GM12873 (cell line): Measurements from ENCODE around the gene CCDC148.

Experiments
- TF ChIP-seq, protein P1 (sequence below): IDR thresholded peaks from 2 replicates; pipeline ENCODE4 v1.5.1; 2012; ENCODE audit warnings: low read depth, mild to moderate bottlenecking, moderate library complexity, low read length, control low read depth; ENCODE audit not compliant: insufficient read depth; ENCODE audit errors: missing control alignments

Gene CCDC148

DNA sequence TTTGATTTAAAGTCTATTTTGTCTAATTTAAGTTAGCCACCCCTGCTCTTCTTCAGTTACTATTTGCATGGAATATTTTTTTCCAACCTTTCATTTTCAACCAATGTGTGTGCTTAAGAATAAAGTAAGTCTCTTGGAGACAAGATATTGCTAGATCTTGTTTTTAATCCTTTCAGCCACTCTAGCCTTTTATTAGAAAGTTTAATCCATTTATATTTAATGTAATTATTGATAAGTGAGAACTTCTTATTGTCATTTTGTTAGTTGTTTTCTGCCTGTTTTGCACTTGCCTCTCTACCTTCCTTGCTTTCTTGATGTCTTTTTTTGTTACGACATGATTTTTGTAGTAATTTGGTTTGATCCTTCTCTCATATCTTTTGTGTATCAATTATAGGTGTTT, 46.4 kb downstream of the CCDC148 start:
- TF ChIP-seq, protein P1, sequence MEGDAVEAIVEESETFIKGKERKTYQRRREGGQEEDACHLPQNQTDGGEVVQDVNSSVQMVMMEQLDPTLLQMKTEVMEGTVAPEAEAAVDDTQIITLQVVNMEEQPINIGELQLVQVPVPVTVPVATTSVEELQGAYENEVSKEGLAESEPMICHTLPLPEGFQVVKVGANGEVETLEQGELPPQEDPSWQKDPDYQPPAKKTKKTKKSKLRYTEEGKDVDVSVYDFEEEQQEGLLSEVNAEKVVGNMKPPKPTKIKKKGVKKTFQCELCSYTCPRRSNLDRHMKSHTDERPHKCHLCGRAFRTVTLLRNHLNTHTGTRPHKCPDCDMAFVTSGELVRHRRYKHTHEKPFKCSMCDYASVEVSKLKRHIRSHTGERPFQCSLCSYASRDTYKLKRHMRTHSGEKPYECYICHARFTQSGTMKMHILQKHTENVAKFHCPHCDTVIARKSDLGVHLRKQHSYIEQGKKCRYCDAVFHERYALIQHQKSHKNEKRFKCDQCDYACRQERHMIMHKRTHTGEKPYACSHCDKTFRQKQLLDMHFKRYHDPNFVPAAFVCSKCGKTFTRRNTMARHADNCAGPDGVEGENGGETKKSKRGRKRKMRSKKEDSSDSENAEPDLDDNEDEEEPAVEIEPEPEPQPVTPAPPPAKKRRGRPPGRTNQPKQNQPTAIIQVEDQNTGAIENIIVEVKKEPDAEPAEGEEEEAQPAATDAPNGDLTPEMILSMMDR = no peak

DNA sequence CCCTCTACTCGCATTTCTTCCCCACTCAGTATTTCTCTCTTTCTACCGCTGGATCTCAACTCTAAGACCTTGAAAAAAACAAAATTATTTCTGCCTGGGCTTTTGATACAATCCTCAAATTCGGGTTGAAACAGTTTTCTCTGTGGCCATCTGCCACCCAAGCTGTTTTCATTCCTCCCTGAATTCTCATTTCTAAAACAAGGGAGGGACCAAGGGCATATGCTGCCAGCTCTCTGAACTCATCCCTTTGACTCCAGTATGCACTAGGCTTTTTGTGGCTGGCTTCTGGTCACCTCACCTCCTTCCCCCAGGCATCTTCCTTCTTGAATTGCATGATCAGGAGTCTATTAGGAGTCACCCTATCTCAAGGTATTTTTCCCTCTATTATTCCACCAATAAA, 49.5 kb downstream of the CCDC148 start:
- TF ChIP-seq, protein P1 = no peak

DNA sequence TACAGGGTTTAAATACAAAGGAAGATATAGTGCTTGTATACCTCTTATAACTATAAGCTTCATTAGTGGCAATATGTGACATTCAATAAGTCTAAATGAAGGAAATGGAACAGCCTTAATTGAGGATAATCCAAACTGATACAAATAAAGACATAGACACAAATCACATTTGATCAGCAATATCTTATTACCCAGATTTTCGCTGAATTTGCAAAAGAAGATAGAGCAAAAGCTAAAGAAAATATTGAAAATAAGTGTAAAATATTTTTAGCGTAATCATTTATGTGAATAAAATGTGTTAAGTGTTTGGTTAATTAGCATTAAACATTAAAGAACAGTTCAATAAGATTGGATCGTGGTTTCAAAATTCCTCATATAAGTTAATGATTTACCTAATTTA, 51.2 kb downstream of the CCDC148 start:
- TF ChIP-seq, protein P1 = no peak

DNA sequence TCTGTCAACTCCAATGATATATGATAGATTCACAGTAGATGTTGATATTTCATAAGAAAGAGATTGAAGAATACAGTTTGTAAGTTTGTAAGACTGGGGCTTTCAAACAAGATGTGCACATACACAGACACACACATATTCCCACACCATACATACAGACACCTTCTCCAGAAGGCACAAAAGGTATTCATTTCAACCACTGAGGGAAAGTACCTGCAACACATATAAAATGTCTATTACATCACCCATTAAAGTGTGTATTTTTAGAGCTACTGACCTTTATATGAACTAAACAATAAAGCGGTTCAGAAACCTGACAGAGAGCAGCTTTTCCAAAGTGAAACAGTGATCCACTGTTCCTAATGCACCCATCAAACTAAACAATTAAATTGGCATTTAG, 53.3 kb downstream of the CCDC148 start:
- TF ChIP-seq, protein P1 = no peak

DNA sequence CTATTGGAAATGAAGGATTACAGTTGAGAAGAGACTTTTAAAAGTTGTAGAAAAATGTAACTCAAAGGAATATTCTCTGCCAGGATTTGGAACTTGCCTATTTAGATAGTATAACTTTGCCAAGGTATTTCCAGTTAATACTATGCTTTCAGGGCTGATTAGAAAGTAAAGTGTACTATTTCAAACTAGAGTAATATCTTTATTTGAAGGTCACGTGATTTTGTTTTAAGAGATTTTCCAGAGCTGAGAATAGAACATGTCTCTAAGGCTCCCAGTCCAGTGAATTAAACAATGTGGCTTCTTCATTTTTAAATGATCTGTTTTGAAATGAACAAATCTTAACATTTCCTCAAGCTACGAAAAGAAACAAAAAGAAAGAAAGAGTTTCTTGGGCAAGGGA, 53.9 kb downstream of the CCDC148 start:
- TF ChIP-seq, protein P1 = no peak

DNA sequence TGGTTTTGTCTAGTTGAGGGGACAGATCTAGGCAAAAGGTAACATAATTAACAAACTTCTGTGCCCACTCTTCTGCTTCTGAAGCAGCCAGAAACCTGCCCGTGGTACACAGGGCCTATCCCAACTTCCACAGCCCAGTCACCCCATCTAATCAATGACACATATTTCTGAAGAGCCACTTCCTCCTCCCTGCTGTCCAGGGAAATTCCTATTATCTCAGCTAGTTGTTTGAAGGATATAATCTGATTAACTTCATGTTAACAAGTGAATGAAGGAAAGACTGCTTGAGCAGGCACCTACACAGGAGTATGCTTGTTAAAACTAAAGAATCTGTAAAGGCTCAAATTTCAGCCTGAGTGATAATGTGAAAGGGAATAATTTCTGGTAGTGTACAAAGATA, 61.4 kb downstream of the CCDC148 start:
- TF ChIP-seq, protein P1 = no peak

DNA sequence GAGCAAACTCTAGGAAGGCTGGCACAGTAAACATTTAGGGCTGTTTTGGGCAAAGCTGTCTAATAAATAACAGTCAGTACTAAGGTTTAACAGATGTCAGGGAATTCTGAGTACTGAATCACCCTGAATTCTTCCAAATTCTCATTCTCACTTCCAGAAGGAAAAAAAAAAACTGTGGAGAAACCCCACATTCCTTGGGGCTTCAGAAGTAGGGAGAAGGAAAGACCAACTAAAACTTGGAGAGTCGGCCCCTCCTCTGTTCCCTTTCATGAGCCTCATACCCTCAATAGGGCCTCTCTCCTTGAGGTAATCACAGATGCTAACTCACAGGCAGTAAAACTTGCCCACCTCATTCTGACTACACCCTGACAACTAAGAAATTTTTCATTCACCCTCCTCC, 62.1 kb downstream of the CCDC148 start:
- TF ChIP-seq, protein P1 = no peak
